Ascending aorta (tissue), 2 donors: ENCODE measurements around the gene TMEM132E. TPM values are rescaled to one million over a fixed set of nuclear protein-coding genes. Genes with fewer than 3 reads are reported as not detected.

Source experiments
- DNase-seq, 2 donors: peaks; one replicate each; pipeline ENCODE4 v3.0.0-alpha.2; 2019; ENCODE audit warnings: low spot score in 2 of 2
- H3K27ac ChIP-seq, 2 donors: fragments of 200-600 bp; sonication (generic); one replicate each; pipeline ENCODE4 v1.5.1; 2016 to 2017; ENCODE audit warnings: mild to moderate bottlenecking in 1 of 2
- H3K27me3 ChIP-seq: fragments of 200-600 bp; sonication (generic); one replicate; pipeline ENCODE4 v1.5.1; 2017
- H3K36me3 ChIP-seq, 2 donors: fragments of 200-600 bp; sonication (generic); one replicate each; pipeline ENCODE4 v1.5.1; 2016
- H3K4me1 ChIP-seq, 2 donors: fragments of 200-600 bp; sonication (generic); one replicate each; pipeline ENCODE4 v1.5.1; 2016 to 2017; ENCODE audit warnings: mild to moderate bottlenecking in 1 of 2
- H3K4me3 ChIP-seq, 2 donors: fragments of 200-600 bp; sonication (generic); one replicate each; pipeline ENCODE4 v1.5.1; 2016 to 2017; ENCODE audit warnings: mild to moderate bottlenecking in 1 of 2
- H3K9me3 ChIP-seq, 2 donors: fragments of 200-600 bp; sonication (generic); one replicate each; pipeline ENCODE4 v1.5.1; 2016
- intact Hi-C: fragments of 100-400 bp; cut with DNase I; formaldehyde crosslinking; loops from one replicate; pipeline ENCODE4 v1.15.1; 2023
- total RNA-seq: library from RNA; depleted of rRNA; stranded (reverse); fragments of >200 nt; gene quantifications from one replicate; pipeline ENCODE4 v1.1.0, GENCODE V29; 2016
- TF ChIP-seq, protein P1 (sequence below), 3 experiments: fragments of 200-600 bp in 2 of 3; fragments of 450-650 bp in 1 of 3; sonication (generic) in 2 of 3; IDR thresholded peaks; one replicate each; pipeline ENCODE4 v1.5.1; 2016 to 2019; ENCODE audit warnings: antibody characterized with exemption in 3 of 3, mild to moderate bottlenecking in 1 of 3, moderate library complexity in 1 of 3

Gene TMEM132E
- total RNA-seq, 1 donor from 2014 or later, result not detected

- no peaks in the 10 kb centered on the region for H3K4me1 ChIP-seq
- TF ChIP-seq, protein P1, sequence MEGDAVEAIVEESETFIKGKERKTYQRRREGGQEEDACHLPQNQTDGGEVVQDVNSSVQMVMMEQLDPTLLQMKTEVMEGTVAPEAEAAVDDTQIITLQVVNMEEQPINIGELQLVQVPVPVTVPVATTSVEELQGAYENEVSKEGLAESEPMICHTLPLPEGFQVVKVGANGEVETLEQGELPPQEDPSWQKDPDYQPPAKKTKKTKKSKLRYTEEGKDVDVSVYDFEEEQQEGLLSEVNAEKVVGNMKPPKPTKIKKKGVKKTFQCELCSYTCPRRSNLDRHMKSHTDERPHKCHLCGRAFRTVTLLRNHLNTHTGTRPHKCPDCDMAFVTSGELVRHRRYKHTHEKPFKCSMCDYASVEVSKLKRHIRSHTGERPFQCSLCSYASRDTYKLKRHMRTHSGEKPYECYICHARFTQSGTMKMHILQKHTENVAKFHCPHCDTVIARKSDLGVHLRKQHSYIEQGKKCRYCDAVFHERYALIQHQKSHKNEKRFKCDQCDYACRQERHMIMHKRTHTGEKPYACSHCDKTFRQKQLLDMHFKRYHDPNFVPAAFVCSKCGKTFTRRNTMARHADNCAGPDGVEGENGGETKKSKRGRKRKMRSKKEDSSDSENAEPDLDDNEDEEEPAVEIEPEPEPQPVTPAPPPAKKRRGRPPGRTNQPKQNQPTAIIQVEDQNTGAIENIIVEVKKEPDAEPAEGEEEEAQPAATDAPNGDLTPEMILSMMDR (IDR thresholded peaks at IDR 0.05), result no peak
- no peaks in the 10 kb centered on the region for H3K36me3 ChIP-seq
- H3K27me3 ChIP-seq, result no peaks in the 10 kb centered on the region
- DNase-seq, result no peak
- H3K27ac ChIP-seq, result no peak overlapping the region
- intact Hi-C loops, result no loop called here
- H3K9me3 ChIP-seq, result no peaks in the 10 kb centered on the region
- no peak overlapping the region for H3K4me3 ChIP-seq
Measured at GRCh38 chr17:34615326-34615725, 35.9 kb downstream of the TMEM132E start.

GRCh38 chr17:34616148-34616547 lies 36.8 kb downstream of the TMEM132E start:
- no peaks in the 10 kb centered on the region for H3K36me3 ChIP-seq
- DNase-seq, result no peak
- H3K4me3 ChIP-seq, result no peak overlapping the region
- no peaks in the 10 kb centered on the region for H3K27me3 ChIP-seq
- TF ChIP-seq, protein P1 (IDR thresholded peaks at IDR 0.05), result no peak
- H3K9me3 ChIP-seq, result no peaks in the 10 kb centered on the region
- no peaks in the 10 kb centered on the region for H3K4me1 ChIP-seq
- no peak overlapping the region for H3K27ac ChIP-seq
- intact Hi-C loops, result no loop called here

DNA sequence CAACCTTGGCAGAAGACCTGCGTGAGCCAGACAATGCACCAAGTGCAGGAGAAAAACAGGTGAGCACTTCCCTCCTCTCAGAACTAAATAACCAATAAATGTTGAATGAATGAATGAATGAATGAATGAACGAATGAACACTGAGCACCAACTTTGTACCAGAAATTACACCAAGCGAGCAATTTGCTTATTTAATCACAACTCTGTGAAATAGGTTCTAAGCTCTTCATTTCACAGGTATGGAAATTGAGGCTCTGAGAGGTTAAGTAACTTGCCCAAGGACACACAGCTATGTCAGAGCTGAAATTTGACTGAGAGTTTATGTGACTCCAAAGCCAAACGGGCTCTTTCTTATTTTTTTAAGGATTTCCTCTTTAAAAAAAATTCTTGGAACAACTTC lies 38.0 kb downstream of the TMEM132E start:
- intact Hi-C loops, result no loop called here
- Histone ChIP-seq H3K9me3 (no peaks in the 10 kb centered on the region), H3K4me1 (no peaks in the 10 kb centered on the region), H3K27me3 (no peaks in the 10 kb centered on the region), H3K36me3 (no peaks in the 10 kb centered on the region), H3K4me3 (no peak overlapping the region), H3K27ac (no peak overlapping the region)
- TF ChIP-seq, protein P1 (IDR thresholded peaks at IDR 0.05), result no peak
- DNase-seq, result no peak

DNA sequence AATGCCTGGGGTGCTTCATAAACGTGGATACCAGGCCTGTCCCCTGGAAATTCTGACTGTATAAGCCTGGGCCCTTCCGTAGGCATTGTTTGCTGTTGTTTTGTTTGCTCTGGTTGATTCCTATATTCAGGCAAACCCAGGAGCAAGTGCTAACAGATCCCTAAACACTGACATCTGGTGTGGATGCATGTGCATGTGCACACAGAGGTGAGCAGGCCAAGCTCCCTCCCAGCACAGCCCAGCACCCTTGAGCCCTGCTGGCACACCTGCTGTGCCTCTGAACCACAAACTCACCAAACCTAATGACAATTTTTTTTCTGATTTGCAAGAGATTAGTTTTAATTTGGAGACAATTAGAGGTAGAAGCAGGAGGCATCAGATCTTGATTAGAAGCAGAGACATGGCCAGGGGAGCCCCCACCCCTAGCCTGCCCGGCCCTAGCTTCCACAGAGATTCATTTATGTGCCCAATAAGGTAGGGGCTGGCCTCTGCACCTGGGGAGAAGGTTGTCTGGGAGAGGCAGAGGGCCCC lies 40.4 kb downstream of the TMEM132E start:
- no peaks in the 10 kb centered on the region for H3K4me1 ChIP-seq
- DNase-seq, result no peak

GRCh38 chr17:34620458-34620857 lies 41.1 kb downstream of the TMEM132E start:
- no peaks in the 10 kb centered on the region for H3K4me1 ChIP-seq
- no peak for DNase-seq
- no peaks in the 10 kb centered on the region for H3K36me3 ChIP-seq
- intact Hi-C loops, result no loop called here
- H3K27ac ChIP-seq, result no peak overlapping the region
- no peaks in the 10 kb centered on the region for H3K27me3 ChIP-seq
- H3K9me3 ChIP-seq, result no peaks in the 10 kb centered on the region
- TF ChIP-seq, protein P1 (IDR thresholded peaks at IDR 0.05), result no peak
- no peak overlapping the region for H3K4me3 ChIP-seq

More for the DNA sequence above, 40.4 kb downstream of the TMEM132E start:
- H3K9me3 ChIP-seq, result no peaks in the 10 kb centered on the region
- no peak overlapping the region for H3K27ac ChIP-seq
- H3K27me3 ChIP-seq, result no peaks in the 10 kb centered on the region
- H3K4me3 ChIP-seq, result no peak overlapping the region
- TF ChIP-seq, protein P1 (IDR thresholded peaks at IDR 0.05), result no peak
- no peaks in the 10 kb centered on the region for H3K36me3 ChIP-seq
- intact Hi-C loops, result no loop called here
